Measurements from ENCODE around the gene IL36B.
"Not testable (repeated sequence)": the region's sequence is repeated elsewhere in the genome, so short reads cannot be mapped to it uniquely, and the experiment has no call there.

The IL36B gene

DNA sequence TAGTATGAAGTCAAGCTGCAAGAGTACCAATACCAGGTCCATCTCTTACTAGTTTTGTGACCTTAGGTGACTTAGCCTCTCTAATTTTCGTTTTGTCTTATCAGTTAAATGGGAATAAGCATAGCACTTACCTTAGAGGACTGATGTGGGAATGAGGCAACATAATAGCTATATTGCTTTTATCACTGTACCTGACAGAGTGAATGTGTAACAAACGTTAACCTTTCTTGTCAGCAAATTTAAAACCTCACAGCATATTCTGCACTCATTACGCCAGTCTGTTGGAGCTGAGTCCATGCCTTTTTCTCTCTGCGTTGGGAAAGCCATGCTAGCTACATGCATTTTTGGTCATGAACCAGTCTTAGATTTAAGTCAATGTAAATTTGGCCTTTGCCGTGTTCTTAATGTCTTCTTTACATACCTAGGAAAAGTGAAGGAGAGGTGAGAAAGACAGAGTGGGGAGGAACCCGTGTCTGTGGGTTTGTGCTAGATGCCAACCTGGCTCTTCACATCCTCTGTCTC, at the start of gene IL36B:
Gene IL36B, minus strand, starts transcription at position 472 of the 522 bp plus-strand sequence.
- Histone ChIP-seq H3K9me3 (ENCODE audit: control insufficient read depth in 5 of 5, low read length in 5 of 5) (peaks cover 0 to 26% (median 5%) of the 10 kb centered on the region in 5 donors), H3K27me3 (ENCODE audit: control insufficient read depth in 5 of 5, insufficient read depth in 4 of 5, low read length in 5 of 5) (peaks cover 0 to 3% (median 0%) of the 10 kb centered on the region in 5 donors), H3K4me3 (ENCODE audit: low read depth in 1 of 5, low read length in 5 of 5) (no peak within 1 kb of the TSS), H3K9ac (ENCODE audit: low read length in 5 of 5) (no peak within 1 kb of the TSS), H3K36me3 (ENCODE audit: control insufficient read depth in 5 of 5, insufficient read depth in 5 of 5, low read length in 5 of 5) (no peaks in the 10 kb centered on the region), H3K27ac (ENCODE audit: low read depth, low read length) (no peak within 1 kb of the TSS), H3K4me1 (ENCODE audit: control insufficient read depth in 5 of 5, insufficient read depth in 5 of 5, low read length in 5 of 5) (no peaks in the 10 kb centered on the region)

DNA sequence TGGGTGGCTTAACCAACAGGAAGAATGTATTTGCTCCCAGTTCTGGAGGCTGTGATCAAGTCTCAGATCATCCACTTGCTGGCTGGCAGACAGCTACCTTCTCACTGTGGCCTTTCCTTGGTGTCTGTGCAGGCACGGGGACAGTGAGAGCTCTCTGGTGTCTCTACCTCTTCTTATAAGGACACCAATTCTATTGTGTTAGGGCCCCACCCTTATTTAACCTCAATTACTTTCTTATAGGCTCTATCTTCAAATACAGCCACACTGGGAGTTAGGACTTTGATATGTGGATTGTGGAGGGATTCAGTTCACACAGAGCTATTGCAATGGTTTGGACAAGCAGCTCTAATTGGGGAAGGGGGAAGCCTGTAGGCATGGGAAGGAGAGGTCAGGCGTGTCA, 49.5 kb upstream of the IL36B start:
- Histone ChIP-seq H3K36me3 (ENCODE audit: control insufficient read depth in 5 of 5, insufficient read depth in 5 of 5, low read length in 5 of 5) (no peaks in the 10 kb centered on the region), H3K27me3 (ENCODE audit: control insufficient read depth in 5 of 5, insufficient read depth in 4 of 5, low read length in 5 of 5) (no peaks in the 10 kb centered on the region), H3K4me1 (ENCODE audit: control insufficient read depth in 5 of 5, insufficient read depth in 5 of 5, low read length in 5 of 5) (peaks cover 0 to 2% (median 0%) of the 10 kb centered on the region in 5 donors)

DNA sequence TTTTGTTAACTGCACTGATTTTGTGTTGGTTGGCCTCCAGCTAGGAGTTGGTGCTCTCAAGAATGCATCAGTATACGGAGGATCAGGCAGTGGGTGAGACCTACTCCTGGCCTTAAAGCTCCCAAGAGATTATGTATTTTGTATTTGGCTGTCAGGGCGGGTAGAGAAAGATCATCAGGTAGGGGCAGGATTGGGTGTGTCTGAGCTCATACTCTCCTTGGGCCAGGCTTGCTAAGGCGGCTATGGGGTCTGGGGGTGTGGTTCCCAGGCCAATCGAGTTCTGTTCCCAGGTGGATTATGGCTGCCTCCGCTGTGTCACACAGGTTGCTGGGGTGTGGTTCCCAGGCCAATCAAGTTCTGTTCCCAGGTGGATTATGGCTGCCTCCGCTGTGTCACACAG, 45.9 kb upstream of the IL36B start:
- Histone ChIP-seq H3K9me3 (ENCODE audit: control insufficient read depth in 5 of 5, low read length in 5 of 5) (peaks cover 0 to 9% (median 4%) of the 10 kb centered on the region in 5 donors), H3K9ac (ENCODE audit: low read length in 5 of 5) (no peak overlapping the region), H3K27me3 (ENCODE audit: control insufficient read depth in 5 of 5, insufficient read depth in 4 of 5, low read length in 5 of 5) (no peaks in the 10 kb centered on the region), H3K36me3 (ENCODE audit: control insufficient read depth in 5 of 5, insufficient read depth in 5 of 5, low read length in 5 of 5) (no peaks in the 10 kb centered on the region), H3K4me1 (ENCODE audit: control insufficient read depth in 5 of 5, insufficient read depth in 5 of 5, low read length in 5 of 5) (peaks cover 0 to 2% (median 0%) of the 10 kb centered on the region in 5 donors), H3K4me3 (ENCODE audit: low read depth in 1 of 5, low read length in 5 of 5) (no peak overlapping the region), H3K27ac (ENCODE audit: low read depth, low read length) (no peak overlapping the region)

More for the DNA sequence above, 49.5 kb upstream of the IL36B start:
- Histone ChIP-seq H3K27ac (ENCODE audit: low read depth, low read length) (no peak overlapping the region), H3K9me3 (ENCODE audit: control insufficient read depth in 5 of 5, low read length in 5 of 5) (peaks cover 0 to 9% (median 4%) of the 10 kb centered on the region in 5 donors), H3K4me3 (ENCODE audit: low read depth in 1 of 5, low read length in 5 of 5) (no peak overlapping the region), H3K9ac (ENCODE audit: low read length in 5 of 5) (no peak overlapping the region)

DNA sequence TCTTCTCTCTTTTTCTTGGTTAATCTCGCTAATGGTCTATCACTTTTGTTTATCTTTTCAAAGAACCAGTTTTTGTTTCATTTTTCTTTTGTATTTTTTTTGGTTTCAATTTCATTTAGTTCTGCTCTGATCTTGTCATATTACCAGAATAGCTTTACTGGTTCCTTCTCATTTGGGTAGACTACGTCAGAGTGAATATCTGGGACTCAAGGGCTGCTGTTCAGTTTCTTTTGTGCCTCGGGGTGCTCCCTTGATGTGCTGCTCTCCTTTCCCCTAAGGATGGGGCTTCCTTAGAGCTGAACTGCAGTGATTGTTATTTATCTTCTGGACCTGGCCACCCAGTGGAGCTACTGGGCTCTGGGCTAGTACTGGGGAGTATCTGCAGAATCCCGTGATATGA, 45.4 kb upstream of the IL36B start:
- H3K27me3 ChIP-seq (ENCODE audit: control insufficient read depth in 5 of 5, insufficient read depth in 4 of 5, low read length in 5 of 5): no peaks in the 10 kb centered on the region
- no peak overlapping the region for H3K9ac ChIP-seq (ENCODE audit: low read length in 5 of 5)
- no peak overlapping the region for H3K27ac ChIP-seq (ENCODE audit: low read depth, low read length)
- H3K36me3 ChIP-seq (ENCODE audit: control insufficient read depth in 5 of 5, insufficient read depth in 5 of 5, low read length in 5 of 5): no peaks in the 10 kb centered on the region
- peaks cover 0 to 9% (median 4%) of the 10 kb centered on the region in 5 donors for H3K9me3 ChIP-seq (ENCODE audit: control insufficient read depth in 5 of 5, low read length in 5 of 5)
- H3K4me1 ChIP-seq (ENCODE audit: control insufficient read depth in 5 of 5, insufficient read depth in 5 of 5, low read length in 5 of 5): peaks cover 0 to 2% (median 0%) of the 10 kb centered on the region in 5 donors
- no peak overlapping the region for H3K4me3 ChIP-seq (ENCODE audit: low read depth in 1 of 5, low read length in 5 of 5)

DNA sequence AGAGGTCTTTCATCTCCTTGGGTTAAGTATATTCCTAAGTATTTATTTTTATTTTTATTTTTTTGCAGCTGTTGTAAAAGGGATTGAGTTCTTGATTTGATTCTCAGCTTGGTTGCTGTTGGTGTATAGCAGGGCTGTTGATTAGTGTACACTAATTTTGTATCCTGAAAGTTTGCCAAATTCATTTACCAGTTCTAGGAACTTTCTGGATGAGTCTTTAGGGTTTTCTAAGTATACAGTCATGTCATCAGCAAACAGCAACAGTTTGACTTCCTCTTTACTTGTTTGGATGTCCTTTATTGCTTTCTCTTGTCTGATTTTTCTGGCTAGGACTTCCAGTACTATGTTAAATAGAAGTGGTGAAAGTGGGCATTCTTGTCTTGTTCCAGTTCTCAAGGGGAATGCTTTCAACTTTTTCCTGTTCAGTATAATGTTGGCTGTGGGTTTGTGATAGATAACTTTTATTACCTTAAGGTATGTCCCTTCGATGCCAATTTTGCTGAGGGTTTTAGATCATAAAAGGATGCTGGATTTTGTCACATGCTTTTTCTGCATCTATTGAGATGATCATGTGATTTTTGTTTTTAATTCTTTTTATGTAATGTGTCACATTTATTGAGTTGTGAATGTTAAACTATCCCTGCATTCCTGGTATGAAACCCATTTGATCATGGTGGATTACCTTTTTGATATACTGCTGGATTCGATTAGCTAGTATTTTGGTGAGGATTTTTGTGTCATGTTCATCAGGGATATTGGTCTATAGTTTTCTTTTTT, 44.4 kb upstream of the IL36B start:
- H3K27ac ChIP-seq (ENCODE audit: low read depth, low read length): not testable (repeated sequence)

DNA sequence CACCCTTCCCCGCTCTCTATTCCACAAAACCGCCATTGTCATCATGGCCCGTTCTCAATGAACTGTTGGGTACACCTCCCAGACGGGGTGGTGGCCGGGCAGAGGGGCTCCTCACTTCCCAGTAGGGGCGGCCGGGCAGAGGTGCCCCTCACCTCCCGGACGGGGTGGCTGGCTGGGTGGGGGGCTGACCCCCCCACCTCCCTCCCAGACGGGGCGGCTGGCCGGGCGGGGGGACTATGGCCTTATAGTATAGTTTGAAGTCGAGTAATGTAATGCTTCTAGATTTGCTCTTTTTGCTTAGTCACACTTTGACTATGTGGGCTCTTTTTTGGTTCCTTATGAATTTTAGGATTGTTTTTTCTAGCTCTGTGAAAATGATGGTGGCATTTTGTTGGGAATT, 43.6 kb upstream of the IL36B start:
- H3K9me3 ChIP-seq (ENCODE audit: control insufficient read depth in 5 of 5, low read length in 5 of 5); H3K27me3 ChIP-seq (ENCODE audit: control insufficient read depth in 5 of 5, insufficient read depth in 4 of 5, low read length in 5 of 5); H3K4me1 ChIP-seq (ENCODE audit: control insufficient read depth in 5 of 5, insufficient read depth in 5 of 5, low read length in 5 of 5); H3K27ac ChIP-seq (ENCODE audit: low read depth, low read length); H3K4me3 ChIP-seq (ENCODE audit: low read depth in 1 of 5, low read length in 5 of 5); H3K9ac ChIP-seq (ENCODE audit: low read length in 5 of 5); H3K36me3 ChIP-seq (ENCODE audit: control insufficient read depth in 5 of 5, insufficient read depth in 5 of 5, low read length in 5 of 5): not testable (repeated sequence)

More for the DNA sequence above, 44.4 kb upstream of the IL36B start:
- H3K36me3 ChIP-seq (ENCODE audit: control insufficient read depth in 5 of 5, insufficient read depth in 5 of 5, low read length in 5 of 5); H3K27me3 ChIP-seq (ENCODE audit: control insufficient read depth in 5 of 5, insufficient read depth in 4 of 5, low read length in 5 of 5); H3K9me3 ChIP-seq (ENCODE audit: control insufficient read depth in 5 of 5, low read length in 5 of 5); H3K4me3 ChIP-seq (ENCODE audit: low read depth in 1 of 5, low read length in 5 of 5); H3K9ac ChIP-seq (ENCODE audit: low read length in 5 of 5); H3K4me1 ChIP-seq (ENCODE audit: control insufficient read depth in 5 of 5, insufficient read depth in 5 of 5, low read length in 5 of 5): not testable (repeated sequence)

DNA sequence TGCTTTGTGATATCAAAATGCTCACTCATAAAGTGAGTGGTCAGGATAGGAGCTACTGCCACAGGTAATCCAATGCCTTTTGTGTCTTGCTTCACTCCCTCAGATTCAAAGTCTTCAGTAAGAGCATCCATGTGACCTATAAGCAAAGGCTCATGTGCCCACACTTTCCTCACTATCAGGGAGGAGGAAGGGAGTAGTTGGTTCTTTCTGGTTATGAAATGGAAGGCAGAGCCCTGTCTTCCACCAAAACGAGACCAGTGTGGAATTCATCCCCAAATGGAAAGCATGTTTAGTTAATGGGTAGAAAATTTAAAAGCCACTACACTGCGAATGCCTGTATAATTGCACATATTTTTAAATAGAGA, 40.9 kb upstream of the IL36B start:
- H3K4me1 ChIP-seq (ENCODE audit: control insufficient read depth in 5 of 5, insufficient read depth in 5 of 5, low read length in 5 of 5): no peaks in the 10 kb centered on the region
- H3K27me3 ChIP-seq (ENCODE audit: control insufficient read depth in 5 of 5, insufficient read depth in 4 of 5, low read length in 5 of 5): peaks cover 0 to 3% (median 0%) of the 10 kb centered on the region in 5 donors
- H3K36me3 ChIP-seq (ENCODE audit: control insufficient read depth in 5 of 5, insufficient read depth in 5 of 5, low read length in 5 of 5): no peaks in the 10 kb centered on the region
- H3K9ac ChIP-seq (ENCODE audit: low read length in 5 of 5): no peak overlapping the region
- H3K27ac ChIP-seq (ENCODE audit: low read depth, low read length): no peak overlapping the region
- H3K9me3 ChIP-seq (ENCODE audit: control insufficient read depth in 5 of 5, low read length in 5 of 5): no peaks in the 10 kb centered on the region
- no peak overlapping the region for H3K4me3 ChIP-seq (ENCODE audit: low read depth in 1 of 5, low read length in 5 of 5)

DNA sequence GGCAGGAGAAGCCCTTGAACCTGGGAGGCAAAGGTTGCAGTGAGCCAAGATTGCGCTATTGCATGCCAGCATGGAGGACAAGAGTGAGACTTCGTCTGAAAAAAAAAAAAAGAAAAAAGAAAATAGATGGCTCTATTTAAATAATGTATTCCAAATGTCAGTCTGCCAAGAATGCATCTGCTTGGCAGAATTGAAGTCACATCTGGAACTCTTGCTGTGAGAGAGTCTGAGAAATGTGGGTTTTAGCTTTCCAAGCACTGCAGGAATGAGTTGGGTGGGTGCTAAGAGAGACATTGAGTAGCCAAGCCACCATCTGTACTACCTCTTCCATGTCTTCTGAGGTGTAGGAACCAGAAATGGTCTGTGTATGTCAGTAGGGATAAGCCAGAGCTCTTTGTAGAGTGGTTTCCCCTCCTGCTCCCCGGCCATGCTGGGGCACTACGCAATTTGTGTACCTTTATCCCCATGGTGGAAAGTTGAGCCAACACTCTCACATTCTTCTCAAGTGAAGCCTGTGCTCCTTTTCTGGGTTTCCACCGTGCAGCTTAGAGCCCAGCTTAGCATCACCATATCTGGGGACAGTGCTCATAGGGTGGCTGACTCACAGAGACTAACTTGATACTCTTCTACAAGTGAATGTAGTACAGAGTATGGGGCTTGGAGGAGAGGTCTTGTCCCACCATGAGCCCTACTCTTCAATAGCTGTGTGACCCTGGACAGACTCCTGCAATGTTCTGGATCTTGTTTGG, 40.4 kb upstream of the IL36B start:
- H3K27me3 ChIP-seq (ENCODE audit: control insufficient read depth in 5 of 5, insufficient read depth in 4 of 5, low read length in 5 of 5): peaks cover 0 to 6% (median 0%) of the 10 kb centered on the region in 5 donors
- H3K9me3 ChIP-seq (ENCODE audit: control insufficient read depth in 5 of 5, low read length in 5 of 5): no peaks in the 10 kb centered on the region
- no peak overlapping the region for H3K27ac ChIP-seq (ENCODE audit: low read depth, low read length)
- H3K36me3 ChIP-seq (ENCODE audit: control insufficient read depth in 5 of 5, insufficient read depth in 5 of 5, low read length in 5 of 5): no peaks in the 10 kb centered on the region
- no peak overlapping the region for H3K4me3 ChIP-seq (ENCODE audit: low read depth in 1 of 5, low read length in 5 of 5)
- H3K4me1 ChIP-seq (ENCODE audit: control insufficient read depth in 5 of 5, insufficient read depth in 5 of 5, low read length in 5 of 5): no peaks in the 10 kb centered on the region
- no peak overlapping the region for H3K9ac ChIP-seq (ENCODE audit: low read length in 5 of 5)

DNA sequence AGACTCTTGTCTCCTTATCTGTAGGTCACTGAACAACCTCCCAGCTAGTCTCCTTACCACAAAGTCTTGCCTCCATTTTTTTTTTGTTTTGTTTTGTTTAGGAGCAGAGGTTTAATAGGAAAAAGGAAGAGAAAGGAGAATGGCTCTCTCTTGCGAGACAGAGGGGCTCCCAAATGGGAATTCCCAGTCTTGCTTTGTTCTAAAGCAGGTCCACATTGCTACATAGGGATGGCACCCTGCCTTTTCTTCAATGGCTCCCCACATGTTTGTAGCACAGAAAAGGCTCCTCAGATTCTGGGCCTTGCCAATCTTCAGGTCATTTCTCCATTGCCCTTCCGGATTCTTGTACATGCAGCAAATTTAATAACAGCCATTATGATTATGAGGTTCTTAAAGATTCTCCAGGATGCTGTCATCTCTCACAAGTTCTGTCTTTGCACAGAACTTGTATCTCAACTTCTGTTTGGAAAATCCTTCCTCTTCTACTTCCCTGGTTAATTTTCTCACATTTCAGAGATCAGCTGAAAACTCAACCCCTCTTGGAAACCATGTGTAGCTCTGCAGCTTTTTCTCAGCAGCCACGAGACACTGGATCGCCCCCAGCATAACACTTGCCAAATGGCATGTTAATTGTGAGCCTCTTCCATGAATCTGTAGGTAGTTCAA, 38.7 kb upstream of the IL36B start:
- no peak overlapping the region for H3K9ac ChIP-seq (ENCODE audit: low read length in 5 of 5)
- H3K27me3 ChIP-seq (ENCODE audit: control insufficient read depth in 5 of 5, insufficient read depth in 4 of 5, low read length in 5 of 5): peaks cover 0 to 6% (median 0%) of the 10 kb centered on the region in 5 donors
- no peak overlapping the region for H3K4me3 ChIP-seq (ENCODE audit: low read depth in 1 of 5, low read length in 5 of 5)
- H3K9me3 ChIP-seq (ENCODE audit: control insufficient read depth in 5 of 5, low read length in 5 of 5): peaks cover 0 to 6% (median 0%) of the 10 kb centered on the region in 5 donors
- H3K36me3 ChIP-seq (ENCODE audit: control insufficient read depth in 5 of 5, insufficient read depth in 5 of 5, low read length in 5 of 5): no peaks in the 10 kb centered on the region
- H3K4me1 ChIP-seq (ENCODE audit: control insufficient read depth in 5 of 5, insufficient read depth in 5 of 5, low read length in 5 of 5): no peaks in the 10 kb centered on the region
- H3K27ac ChIP-seq (ENCODE audit: low read depth, low read length): no peak overlapping the region

All from subcutaneous abdominal adipose tissue (tissue), 5 donors.